HG03457 (cell line): ENCODE data around the gene WNK2.

Experiments
- ATAC-seq: cut with Tn5 transposase; IDR thresholded peaks from one replicate; pipeline ENCODE4 v1.9.1; 2021; ENCODE audit warnings: moderate number of reproducible peaks; ENCODE audit not compliant: unreplicated experiment

The WNK2 gene

GRCh38 chr9:93303806-93304573, 120.1 kb downstream of the WNK2 start:
- ATAC-seq, result no peak

DNA sequence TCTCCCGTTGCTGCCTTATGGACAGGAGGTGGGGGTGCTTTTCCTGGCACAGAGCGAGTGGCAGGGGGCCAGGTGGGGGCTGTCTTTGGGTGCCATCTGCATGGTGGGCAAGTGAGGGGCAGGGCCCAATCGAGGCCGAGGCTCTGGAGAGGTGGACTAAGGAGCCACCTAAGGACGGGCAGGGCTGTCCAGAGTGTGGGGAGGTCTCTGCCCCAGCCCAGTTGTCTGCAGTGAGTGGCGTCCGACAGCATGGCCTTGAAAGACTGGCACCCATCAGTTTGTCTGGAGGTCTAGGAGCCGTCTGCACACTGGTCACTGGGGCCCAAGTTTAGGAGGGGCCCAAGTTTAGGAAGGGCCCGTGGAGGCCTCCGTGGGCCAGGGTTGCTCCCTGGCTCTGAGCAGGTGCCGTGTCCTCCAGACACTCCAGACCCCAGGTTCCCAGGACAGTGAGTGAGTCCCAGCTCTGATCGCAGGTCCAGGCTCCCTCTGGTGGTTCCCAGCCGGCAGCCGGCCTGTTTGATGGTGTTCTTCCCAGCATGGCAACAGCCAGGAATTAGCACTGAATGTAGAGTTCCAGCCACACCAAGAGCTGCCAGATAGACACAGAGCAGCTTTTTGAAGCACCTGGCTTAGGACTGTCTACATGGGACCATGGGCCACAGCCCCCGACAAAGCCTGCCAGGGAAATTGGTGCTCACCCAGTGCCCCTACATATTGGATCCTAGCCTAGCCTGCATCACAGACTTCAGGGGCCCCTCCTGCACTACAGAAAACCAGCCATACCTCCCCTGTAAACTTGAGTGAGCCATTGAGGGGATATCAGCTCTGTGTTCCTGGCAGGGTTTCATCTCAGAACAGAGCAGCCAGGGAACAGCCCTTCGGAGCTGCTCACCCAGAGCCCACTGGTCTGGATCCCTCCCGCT, 120.9 kb downstream of the WNK2 start:
- no peak for ATAC-seq

DNA sequence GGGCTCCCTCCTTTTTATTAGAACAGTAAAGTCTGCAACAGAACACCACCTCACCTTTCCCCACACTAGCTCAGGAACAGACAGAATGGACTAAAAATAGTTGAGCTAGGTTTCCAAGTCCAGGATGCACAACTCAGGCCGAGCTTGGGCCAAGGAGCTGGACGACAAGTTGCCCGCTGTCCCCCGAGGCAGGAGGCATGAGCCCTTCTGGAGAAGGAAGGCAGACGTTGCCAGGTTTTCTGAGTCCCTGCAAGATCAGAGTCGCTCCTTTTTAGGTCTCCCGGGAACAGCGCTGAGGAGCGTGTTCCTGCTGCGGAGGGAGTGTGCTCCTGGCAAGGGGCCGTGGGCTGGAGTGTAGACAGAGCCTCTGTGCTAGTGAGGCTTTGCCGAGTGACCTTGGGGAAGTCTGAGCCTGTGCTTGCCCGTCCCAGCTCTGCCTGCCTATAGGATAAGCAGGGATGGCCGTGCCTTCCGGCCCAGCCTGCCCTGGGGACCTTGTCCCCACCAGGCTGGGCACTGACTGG, 121.6 kb downstream of the WNK2 start:
- no peak for ATAC-seq

DNA sequence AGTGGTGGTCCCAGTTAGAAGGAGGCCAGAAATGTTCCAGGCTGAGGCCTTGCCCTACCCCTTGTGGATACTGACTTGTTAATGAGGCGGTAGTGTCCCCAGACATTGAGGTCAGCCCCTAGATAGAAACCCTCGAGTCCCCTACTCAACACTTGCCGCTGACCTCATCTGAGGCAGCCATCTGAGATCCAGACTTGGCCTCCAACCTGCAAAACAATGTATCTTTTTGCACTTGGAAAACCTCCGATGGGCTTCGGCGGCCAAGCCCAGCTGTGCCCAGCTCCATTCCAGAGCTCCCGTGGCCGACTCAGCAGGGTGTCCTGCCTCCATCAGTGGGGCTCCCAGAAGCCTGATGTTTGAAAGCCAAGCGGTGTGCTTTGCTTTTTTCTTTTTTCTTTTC, 122.1 kb downstream of the WNK2 start:
- no peak for ATAC-seq

- no peak for ATAC-seq
These were observed 122.7 kb downstream of the WNK2 start for GRCh38 chr9:93306579-93307091.

DNA sequence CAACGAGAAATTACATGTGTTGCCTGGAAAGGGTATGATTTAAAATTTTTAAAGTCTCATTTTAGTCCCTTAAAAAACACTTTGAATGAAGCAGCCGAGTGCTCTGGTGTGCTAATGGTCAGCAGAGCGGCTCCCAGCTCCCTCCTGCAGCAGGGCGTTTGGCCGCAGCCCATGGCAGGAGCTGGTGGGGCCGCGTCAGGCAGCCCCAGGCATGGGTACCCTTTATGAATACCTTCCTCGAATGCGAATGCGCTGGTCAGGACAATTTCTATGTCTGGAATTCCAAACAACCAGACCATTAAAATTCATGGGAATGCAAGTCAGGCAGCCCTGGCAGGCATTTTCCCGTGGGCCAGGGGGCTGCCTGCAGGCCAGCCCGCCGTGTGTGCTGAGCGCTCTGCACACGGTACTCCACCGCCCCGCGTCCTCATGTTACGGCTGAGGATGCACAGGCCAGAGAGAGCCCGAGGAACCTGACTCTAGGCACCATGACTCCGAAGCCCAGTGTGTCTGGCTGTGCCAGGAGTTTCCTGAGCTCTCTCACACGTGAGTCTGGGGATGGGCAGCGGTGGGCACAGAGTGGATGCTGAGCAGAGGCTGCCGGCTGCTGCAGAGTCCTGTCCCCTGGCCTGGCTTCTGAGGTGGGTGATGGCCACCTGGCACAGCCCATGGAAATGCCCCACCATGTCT, 123.7 kb downstream of the WNK2 start:
- no peak for ATAC-seq

GRCh38 chr9:93308158-93308602, 124.2 kb downstream of the WNK2 start:
- ATAC-seq, result no peak

- ATAC-seq, result no peak
These were observed 124.7 kb downstream of the WNK2 start for GRCh38 chr9:93308676-93309075.

DNA sequence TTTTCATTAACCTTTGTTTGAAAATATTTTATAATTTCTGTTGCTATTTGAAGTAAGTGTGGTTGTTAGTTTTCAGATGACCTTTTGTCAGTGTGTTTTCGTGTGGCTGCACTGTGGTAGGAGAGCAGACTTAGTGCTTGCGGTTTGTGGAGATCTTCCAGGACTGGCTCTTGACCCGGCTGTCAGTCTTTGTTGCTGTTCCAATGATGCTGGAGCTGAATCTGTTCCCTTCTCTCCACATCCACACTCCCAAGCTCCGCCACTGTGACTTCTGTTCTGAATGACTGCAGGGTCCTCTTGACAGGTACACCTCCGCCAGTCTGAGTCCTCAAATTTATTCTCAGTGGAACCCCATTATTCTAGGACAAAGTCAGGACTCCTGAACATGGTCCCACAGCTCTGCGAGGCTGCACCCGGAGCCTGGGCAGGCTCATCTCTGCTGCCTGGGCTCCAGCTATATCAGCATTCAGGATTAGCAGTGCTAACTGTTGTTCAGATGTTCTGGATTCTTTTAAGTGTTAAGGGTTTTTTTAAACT, 126.0 kb downstream of the WNK2 start:
- no peak for ATAC-seq

DNA sequence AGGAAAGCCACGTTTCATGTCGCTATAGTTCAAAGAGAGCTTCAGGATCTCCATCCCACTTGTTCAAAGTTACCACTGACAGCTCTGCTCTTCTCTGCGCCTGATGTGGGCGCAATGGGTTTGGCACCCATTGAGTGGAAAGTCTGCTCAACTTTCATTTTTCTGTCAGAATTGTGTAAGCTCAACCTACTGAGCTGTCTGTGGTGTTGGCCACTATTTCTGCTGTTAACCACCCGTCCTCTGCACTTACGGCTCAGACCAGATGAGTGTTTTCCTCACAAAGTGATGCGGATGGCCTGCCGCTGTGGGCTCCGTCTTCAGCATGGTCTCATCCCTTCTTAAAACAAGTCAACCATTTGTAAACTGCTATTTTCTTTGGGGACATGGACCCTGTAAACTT, 131.2 kb downstream of the WNK2 start:
- ATAC-seq, result no peak

DNA sequence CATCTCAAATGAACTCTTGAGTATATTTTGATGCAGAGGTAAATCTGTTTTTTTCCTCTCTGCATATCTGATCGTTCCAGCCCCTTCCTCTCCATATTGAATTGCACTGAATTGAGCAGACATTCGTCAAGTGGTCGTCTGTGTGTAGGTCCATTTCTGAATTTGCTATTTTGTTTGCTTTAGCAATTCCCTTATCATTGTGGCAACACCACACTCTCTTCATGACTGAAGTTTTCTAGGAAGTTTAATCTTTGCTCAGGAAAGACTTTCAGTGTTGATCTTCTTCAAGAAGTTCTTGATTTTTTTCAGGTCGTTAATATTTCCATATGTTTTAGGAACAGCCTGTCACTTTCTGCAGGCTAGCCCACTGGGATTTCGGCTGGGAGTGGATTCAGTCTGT, 132.0 kb downstream of the WNK2 start:
- no peak for ATAC-seq

- no peak for ATAC-seq
These were observed 133.0 kb downstream of the WNK2 start for GRCh38 chr9:93316726-93317494.

GRCh38 chr9:93317495-93318094, 133.7 kb downstream of the WNK2 start:
- no peak for ATAC-seq

GRCh38 chr9:93318480-93318879, 134.5 kb downstream of the WNK2 start:
- no peak for ATAC-seq

GRCh38 chr9:93319301-93319991, 135.5 kb downstream of the WNK2 start:
- ATAC-seq, result no peak

DNA sequence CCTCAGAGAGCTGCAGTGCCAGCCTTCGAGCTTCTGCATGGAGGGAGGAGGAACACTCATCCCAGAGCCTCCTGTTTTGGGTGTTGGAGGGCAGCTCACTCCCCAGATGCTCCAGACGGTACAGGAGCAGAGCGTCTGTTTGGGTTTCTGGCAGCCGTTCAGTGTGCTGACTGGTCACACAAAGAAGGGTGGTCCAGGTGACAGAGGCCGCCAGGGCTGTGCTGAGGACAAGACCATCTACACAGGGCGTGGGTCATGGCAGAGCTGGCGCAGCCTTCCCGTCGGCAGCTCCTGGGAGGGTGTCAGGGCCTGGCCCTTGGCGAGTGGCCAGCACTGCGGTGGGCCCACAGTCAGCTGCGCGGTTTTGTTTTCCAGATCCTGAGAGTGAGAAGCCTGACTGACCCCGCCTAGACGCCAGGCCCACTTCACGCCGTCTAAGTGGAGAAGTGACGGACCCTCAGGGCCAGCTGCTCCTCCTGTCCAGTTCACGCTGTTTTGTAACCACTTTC, 136.1 kb downstream of the WNK2 start:
- no peak for ATAC-seq

DNA sequence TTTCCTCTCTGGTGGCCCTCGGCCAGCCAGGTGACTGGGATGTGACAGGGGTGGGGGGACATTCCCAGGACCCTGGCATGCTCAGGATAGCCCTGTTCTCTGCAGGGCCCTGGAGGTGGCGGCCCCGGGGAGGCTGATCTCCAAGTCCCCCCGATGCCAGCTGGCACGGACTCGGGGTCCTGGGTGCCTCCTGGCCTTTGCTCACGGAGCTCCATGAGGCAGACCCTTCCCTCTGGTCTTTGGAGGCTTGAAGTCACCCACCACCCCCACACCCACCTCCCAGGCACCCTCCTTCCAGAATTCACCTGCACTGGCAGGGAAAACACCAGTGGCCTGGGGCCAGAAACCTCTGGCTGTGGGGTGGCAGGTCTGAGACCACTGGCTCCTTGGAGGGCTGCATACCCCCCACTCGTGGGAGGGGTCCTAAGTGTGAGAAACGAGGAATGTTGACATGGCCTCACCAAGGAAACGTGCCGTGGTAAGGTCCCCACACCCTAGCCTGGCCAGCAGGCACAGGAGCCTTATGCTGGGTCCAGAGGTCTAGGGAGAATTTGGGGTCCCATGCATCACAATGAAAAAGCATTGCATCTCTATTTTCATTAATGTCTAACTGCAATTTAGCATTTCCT, 136.8 kb downstream of the WNK2 start:
- ATAC-seq, result no peak

DNA sequence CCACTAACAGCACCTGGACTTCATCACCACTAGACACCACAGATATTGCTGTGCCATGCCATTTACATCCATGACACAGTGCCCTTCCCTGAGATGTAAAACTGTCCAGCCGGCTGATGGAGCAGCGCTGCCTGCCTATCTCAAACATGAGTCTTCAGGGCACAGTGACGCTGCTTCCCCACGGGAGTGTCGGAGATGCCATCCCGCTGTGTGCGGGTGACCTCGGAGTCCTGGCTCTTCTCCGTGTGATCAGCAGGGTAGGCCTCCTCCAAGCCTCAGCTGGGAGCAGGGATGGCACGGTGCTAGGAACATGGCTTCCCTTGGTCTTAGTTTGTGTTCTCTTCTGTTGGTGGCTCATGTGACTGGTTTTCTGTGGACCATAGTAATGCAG, 137.3 kb downstream of the WNK2 start:
- no peak for ATAC-seq
